Forelimb muscle (tissue), 1 donor: ENCODE results near the gene LRPAP1. TPM values are rescaled to one million over a fixed set of nuclear protein-coding genes. Genes with fewer than 3 reads are reported as not detected.

ENCODE experiments used
- DNase-seq: peaks from one replicate; pipeline ENCODE4 v3.0.0-alpha.2; 2013; ENCODE audit warnings: low read depth
- polyA plus RNA-seq: library from polyadenylated mRNA; unstranded; fragments of 120-200 nt; gene quantifications from one replicate; pipeline ENCODE4 v1.2.1, GENCODE V29; 2013; ENCODE audit not compliant: insufficient read length

LRPAP1 gene
- polyA plus RNA-seq, 1 donor: 66.2 TPM

- DNase-seq: no peak
These were observed 665 bp upstream of the LRPAP1 start for GRCh38 chr4:3532751-3533422.

- no peak for DNase-seq
These were observed 824 bp downstream of the LRPAP1 start for GRCh38 chr4:3531318-3531878.

GRCh38 chr4:3530663-3531254, 1.5 kb downstream of the LRPAP1 start:
- DNase-seq: no peak

GRCh38 chr4:3530051-3530450, 2.2 kb downstream of the LRPAP1 start:
- DNase-seq: no peak

GRCh38 chr4:3529363-3529762, 2.9 kb downstream of the LRPAP1 start:
- no peak for DNase-seq

- no peak for DNase-seq
These were observed 4.0 kb downstream of the LRPAP1 start for GRCh38 chr4:3527914-3528876.

- DNase-seq: no peak
These were observed 4.9 kb downstream of the LRPAP1 start for GRCh38 chr4:3527101-3527913.

- DNase-seq: no peak
These were observed 5.8 kb downstream of the LRPAP1 start for GRCh38 chr4:3526456-3526855.

- no peak for DNase-seq
These were observed 6.4 kb downstream of the LRPAP1 start for GRCh38 chr4:3525532-3526430.

GRCh38 chr4:3524920-3525319, 7.3 kb downstream of the LRPAP1 start:
- DNase-seq: no peak

GRCh38 chr4:3524349-3524748, 7.9 kb downstream of the LRPAP1 start:
- no peak for DNase-seq

GRCh38 chr4:3523628-3524221, 8.5 kb downstream of the LRPAP1 start:
- no peak for DNase-seq

- DNase-seq: no peak
These were observed 9.0 kb downstream of the LRPAP1 start for GRCh38 chr4:3523146-3523627.

GRCh38 chr4:3522651-3523050, 9.6 kb downstream of the LRPAP1 start:
- DNase-seq: no peak

GRCh38 chr4:3522326-3522640, 9.9 kb downstream of the LRPAP1 start:
- DNase-seq: no peak

GRCh38 chr4:3521621-3522325, 10.4 kb downstream of the LRPAP1 start:
- DNase-seq: no peak

- no peak for DNase-seq
These were observed 11.2 kb downstream of the LRPAP1 start for GRCh38 chr4:3520796-3521600.

GRCh38 chr4:3520276-3520675, 11.9 kb downstream of the LRPAP1 start:
- DNase-seq: no peak
